Psoas muscle (tissue), 8 donors: ENCODE data around the gene ZNHIT3. TPM values are rescaled to one million over a fixed set of nuclear protein-coding genes. Genes with fewer than 3 reads are reported as not detected.

Experiments
- ATAC-seq, 4 donors: fragments of 200-7000 bp; cut with Tn5 transposase; one replicate each; pipeline ENCODE4 v1.9.1; 2020; ENCODE audit warnings: moderate library complexity in 3 of 4, mild to moderate bottlenecking in 2 of 4
- DNase-seq, 2 donors: peaks; one replicate each; pipeline ENCODE4 v3.0.0-alpha.2; 2020
- H3K27ac ChIP-seq: fragments of 200-600 bp; one replicate; pipeline ENCODE4 v1.8.0; 2022
- H3K27me3 ChIP-seq, 3 donors: fragments of 200-600 bp in 1 of 3; one replicate each; pipeline versions ENCODE4 v1.6.1 to v1.8.0; 2013 to 2022; ENCODE audit warnings: low read length in 2 of 3, mild to moderate bottlenecking in 2 of 3, moderate library complexity in 1 of 3; ENCODE audit not compliant: insufficient read depth in 3 of 3
- H3K36me3 ChIP-seq, 2 donors: fragments of 200-600 bp in 1 of 2; one replicate each; pipeline versions ENCODE4 v1.6.1 to v1.8.0; 2013 to 2022; ENCODE audit warnings: low read depth in 1 of 2, mild to moderate bottlenecking in 1 of 2, moderate library complexity in 1 of 2; ENCODE audit not compliant: insufficient read depth in 1 of 2
- H3K4me1 ChIP-seq: fragments of 200-600 bp; one replicate; pipeline ENCODE4 v1.8.0; 2022
- H3K4me3 ChIP-seq: fragments of 200-600 bp; one replicate; pipeline ENCODE4 v1.8.0; 2022; ENCODE audit warnings: mild to moderate bottlenecking
- H3K9me3 ChIP-seq: fragments of 200-600 bp; one replicate; pipeline ENCODE4 v1.8.0; 2022
- CTCF ChIP-seq: fragments of 200-600 bp; IDR thresholded peaks from one replicate; pipeline ENCODE4 v1.8.0; 2022; ENCODE audit warnings: antibody characterized with exemption
- WGBS, 3 donors: extraction: QIAGEN DNeasy Blood & Tissue Kit; methylation state at CpG; one replicate each; pipeline versions ENCODE4 v1.1.6 to v1.1.7; 2013; 5-methylcytosine and 5-hydroxymethylcytosine counted together
- intact Hi-C, 2 donors: fragments of 100-400 bp; cut with DNase I; formaldehyde crosslinking; loops; one replicate each; pipeline versions ENCODE4 v1.11.0 to v1.14.2; 2022
- polyA plus RNA-seq, 3 donors: library from polyadenylated mRNA; stranded (reverse); fragments of 200-250 nt; gene quantifications; one replicate each; pipeline ENCODE4 v1.2.3, GENCODE V29; 2013
- total RNA-seq, 4 donors: library from RNA; stranded (reverse); fragmentation: NEBNext Ultra II Directional in 2 of 4; extraction: Animal tissue kit (Norgen Biotek cat#: 25700) in 2 of 4; gene quantifications; one replicate each; pipeline versions ENCODE4 v1.2.1 to v1.2.4, GENCODE V29; 2021 to 2023
- donor health status: healthy with polysubstance abuse.
- donor health status: DM: no; HTN: no; CAD: no; lungs with moderate emphysema.
- donor health status: Bipolar disorder and iron deficiency.
- donor health status: healthy.
- donor health status: DM: yes; HTN: yes; CAD: no.
- donor health status: DM: no; HTN: no; CAD: no.
- donor health status: DM: no; HTN: no; CAD: no.
- donor health status: DM: yes; HTN: yes; CAD: no.

The ZNHIT3 gene
- total and polyA plus RNA-seq, 7 donors = 22.7 to 80.2 (median 32.3) TPM

GRCh38 chr17:36535669-36536081, 49.2 kb downstream of the ZNHIT3 start:
- peaks cover 8% of the 10 kb centered on the region for H3K4me1 ChIP-seq
- no peak for TF ChIP-seq CTCF
- peaks cover 9 to 59% of the 10 kb centered on the region in 2 donors for H3K36me3 ChIP-seq
- no peak for DNase-seq
- peak overlapping the region; percentile 100 for H3K27ac ChIP-seq
- intact Hi-C loops = loop anchor here (5.0 to 10.0 kb wide), 2 partner anchors 67 to 409 kb away; partner anchors contain the start of genes AATF (in 1 of the 2) and MRM1 (in 1 of the 2)
- H3K27me3 ChIP-seq = no peaks in the 10 kb centered on the region
- peak in 1 of 4 donors; percentile 38 for ATAC-seq
- H3K9me3 ChIP-seq = no peaks in the 10 kb centered on the region
- WGBS, 3 donors = 4 to 10% (median 6%) methylated on average over 15 of the region's 15 CpGs
- peak overlapping the region; percentile 92 for H3K4me3 ChIP-seq

GRCh38 chr17:36540696-36541095, 54.2 kb downstream of the ZNHIT3 start:
- intact Hi-C loops = no loop called here
- WGBS, 3 donors = 91 to 94% (median 91%) methylated on average over 3 of the region's 3 CpGs

GRCh38 chr17:36542755-36543154, 56.3 kb downstream of the ZNHIT3 start:
- Histone ChIP-seq H3K27ac (peak overlapping the region; percentile 100), H3K36me3 (peaks cover 2 to 33% of the 10 kb centered on the region in 2 donors), H3K9me3 (no peaks in the 10 kb centered on the region), H3K4me3 (no peak overlapping the region), H3K27me3 (no peaks in the 10 kb centered on the region), H3K4me1 (peaks cover 25% of the 10 kb centered on the region)
- ATAC-seq (no peak), DNase-seq (no peak)
- WGBS, 3 donors = 94 to 97% (median 95%) methylated on average over 15 of the region's 15 CpGs
- TF ChIP-seq CTCF = no peak
- intact Hi-C loops = no loop called here

More at GRCh38 chr17:36540696-36541095, 54.2 kb downstream of the ZNHIT3 start:
- ATAC-seq (no peak), DNase-seq (no peak)
- H3K27me3 ChIP-seq = no peaks in the 10 kb centered on the region
- H3K27ac ChIP-seq = no peak overlapping the region
- H3K9me3 ChIP-seq = no peaks in the 10 kb centered on the region
- TF ChIP-seq CTCF = no peak
- H3K4me3 ChIP-seq = no peak overlapping the region
- peaks cover 15% of the 10 kb centered on the region for H3K4me1 ChIP-seq
- peaks cover 0 to 34% of the 10 kb centered on the region in 2 donors for H3K36me3 ChIP-seq

DNA sequence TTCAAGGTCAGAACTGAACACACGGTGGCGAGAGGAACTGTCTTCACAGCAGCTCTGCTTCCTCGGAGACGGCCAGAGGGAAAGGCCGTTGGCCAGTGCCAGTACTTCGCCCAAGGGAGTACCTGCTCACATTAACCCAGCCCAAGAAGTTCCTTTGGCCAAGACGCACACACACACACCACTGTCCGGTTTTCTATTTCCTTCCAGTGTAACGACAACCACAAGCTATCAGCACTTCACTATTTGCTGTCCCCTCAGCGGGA, 57.5 kb downstream of the ZNHIT3 start:
- no peak for TF ChIP-seq CTCF
- intact Hi-C loops = no loop called here
- 0 to 1% (median 0%) methylated on average over 10 of the region's 10 CpGs for WGBS, 3 donors
- DNase-seq (peak in 1 of 2 donors; percentile 73), ATAC-seq (peak; percentile 6 to 35 (median 24))
- Histone ChIP-seq H3K4me3 (peak overlapping the region; percentile 88), H3K9me3 (no peaks in the 10 kb centered on the region), H3K27me3 (no peaks in the 10 kb centered on the region), H3K27ac (peak overlapping the region; percentile 100), H3K4me1 (peaks cover 37% of the 10 kb centered on the region), H3K36me3 (peaks cover 2 to 24% of the 10 kb centered on the region in 2 donors)
